WTC11 (cell line): ENCODE data around the gene OPCML. TPM values are rescaled to one million over a fixed set of nuclear protein-coding genes. Genes with fewer than 3 reads are reported as not detected.
"Not testable (repeated sequence)": the region's sequence is repeated elsewhere in the genome, so short reads cannot be mapped to it uniquely, and the experiment has no call there.

Source experiments
- ATAC-seq: fragments of 200-7000 bp; cut with Tn5 transposase; 2 replicates; pipeline ENCODE4 v1.10.0; 2021; ENCODE audit warnings: mild to moderate bottlenecking, moderate library complexity
- CTCF ChIA-PET: fragments of 300-600 bp; sonication (Branson Sonifier 250); formaldehyde crosslinking; loops from one replicate; lab custom pipeline; 2021; ENCODE audit warnings: antibody characterized with exemption; lab: Charles Lee
- POLR2A ChIA-PET: fragments of 350-600 bp; sonication (Branson Sonifier 250); formaldehyde crosslinking; loops from one replicate; lab custom pipeline; 2021; ENCODE audit warnings: antibody characterized with exemption; lab: Charles Lee
- DNase-seq: peaks from one replicate; pipeline ENCODE4 v3.0.0; 2021; ENCODE audit warnings: low spot score
- H3K27ac Mint-ChIP-seq: 2 replicates; pipeline ENCODE4 v1.8.0; 2021; ENCODE audit warnings: mixed read lengths
- H3K27me3 Mint-ChIP-seq: 2 replicates; pipeline ENCODE4 v1.8.0; 2021; ENCODE audit warnings: low read depth, mild to moderate bottlenecking, moderate library complexity, mixed read lengths
- H3K36me3 Mint-ChIP-seq: 2 replicates; pipeline ENCODE4 v1.8.0; 2021; ENCODE audit warnings: mixed read lengths
- H3K4me1 Mint-ChIP-seq: 2 replicates; pipeline ENCODE4 v1.8.0; 2022; ENCODE audit warnings: mixed read lengths
- H3K4me3 Mint-ChIP-seq: 2 replicates; pipeline ENCODE4 v1.8.0; 2021; ENCODE audit warnings: mild to moderate bottlenecking, moderate library complexity, mixed read lengths
- H3K9me3 Mint-ChIP-seq: 2 replicates; pipeline ENCODE4 v1.8.0; 2021; ENCODE audit warnings: mixed read lengths
- CREM ChIP-seq: sonication (generic); formaldehyde crosslinking; IDR thresholded peaks from 2 replicates; pipeline ENCODE4 v1.8.1; 2022; ENCODE audit warnings: mild to moderate bottlenecking, missing genetic modification reagents, moderate library complexity
- ELF4 ChIP-seq: sonication (generic); formaldehyde crosslinking; IDR thresholded peaks from 2 replicates; pipeline ENCODE4 v1.8.1; 2022; ENCODE audit warnings: low read depth, mild to moderate bottlenecking, moderate library complexity, missing genetic modification reagents
- NR3C1 ChIP-seq: sonication (generic); formaldehyde crosslinking; conservative IDR thresholded peaks from 2 replicates; pipeline ENCODE4 v1.8.1; 2023; ENCODE audit warnings: low read depth, mild to moderate bottlenecking, missing genetic modification reagents
- TCF7 ChIP-seq: sonication (generic); formaldehyde crosslinking; IDR thresholded peaks from 2 replicates; pipeline ENCODE4 v1.8.0; 2022; ENCODE audit warnings: mild to moderate bottlenecking, low read depth, missing genetic modification reagents, moderate library complexity
- USF1 ChIP-seq: sonication (generic); formaldehyde crosslinking; IDR thresholded peaks from 2 replicates; pipeline ENCODE4 v1.8.0; 2022; ENCODE audit warnings: mild to moderate bottlenecking, missing genetic modification reagents
- ZNF532 ChIP-seq: fragments of 250-450 bp; sonication (Bioruptor Pico); IDR thresholded peaks from 2 replicates; pipeline ENCODE4 v1.9.0; 2021; ENCODE audit warnings: mild to moderate bottlenecking, borderline replicate concordance
- ZSCAN18 ChIP-seq: fragments of 250-450 bp; sonication (Bioruptor Pico); IDR thresholded peaks from 2 replicates; pipeline ENCODE4 v2.1.2; 2022; ENCODE audit warnings: mild to moderate bottlenecking, moderate library complexity
- total RNA-seq: library from RNA; stranded (reverse); gene quantifications from 3 replicates; pipeline ENCODE4 v1.2.3, GENCODE V29; 2021
- TF ChIP-seq, protein P1 (sequence below): sonication (generic); formaldehyde crosslinking; IDR thresholded peaks from 2 replicates; pipeline ENCODE4 v1.8.1; 2023; ENCODE audit warnings: mild to moderate bottlenecking, missing genetic modification reagents, borderline replicate concordance
- TF ChIP-seq, protein P2 (sequence below): sonication (generic); formaldehyde crosslinking; IDR thresholded peaks from 2 replicates; pipeline ENCODE4 v1.8.0; 2023; ENCODE audit warnings: missing genetic modification reagents
- TF ChIP-seq, protein P3 (sequence below): fragments of 250-450 bp; sonication (Bioruptor Pico); IDR thresholded peaks from 2 replicates; pipeline ENCODE4 v1.8.0; 2021; ENCODE audit warnings: mild to moderate bottlenecking

OPCML gene
- total RNA-seq, 1 experiment from 2014 or later = 1.5 TPM

- TF ChIP-seq, protein P1, sequence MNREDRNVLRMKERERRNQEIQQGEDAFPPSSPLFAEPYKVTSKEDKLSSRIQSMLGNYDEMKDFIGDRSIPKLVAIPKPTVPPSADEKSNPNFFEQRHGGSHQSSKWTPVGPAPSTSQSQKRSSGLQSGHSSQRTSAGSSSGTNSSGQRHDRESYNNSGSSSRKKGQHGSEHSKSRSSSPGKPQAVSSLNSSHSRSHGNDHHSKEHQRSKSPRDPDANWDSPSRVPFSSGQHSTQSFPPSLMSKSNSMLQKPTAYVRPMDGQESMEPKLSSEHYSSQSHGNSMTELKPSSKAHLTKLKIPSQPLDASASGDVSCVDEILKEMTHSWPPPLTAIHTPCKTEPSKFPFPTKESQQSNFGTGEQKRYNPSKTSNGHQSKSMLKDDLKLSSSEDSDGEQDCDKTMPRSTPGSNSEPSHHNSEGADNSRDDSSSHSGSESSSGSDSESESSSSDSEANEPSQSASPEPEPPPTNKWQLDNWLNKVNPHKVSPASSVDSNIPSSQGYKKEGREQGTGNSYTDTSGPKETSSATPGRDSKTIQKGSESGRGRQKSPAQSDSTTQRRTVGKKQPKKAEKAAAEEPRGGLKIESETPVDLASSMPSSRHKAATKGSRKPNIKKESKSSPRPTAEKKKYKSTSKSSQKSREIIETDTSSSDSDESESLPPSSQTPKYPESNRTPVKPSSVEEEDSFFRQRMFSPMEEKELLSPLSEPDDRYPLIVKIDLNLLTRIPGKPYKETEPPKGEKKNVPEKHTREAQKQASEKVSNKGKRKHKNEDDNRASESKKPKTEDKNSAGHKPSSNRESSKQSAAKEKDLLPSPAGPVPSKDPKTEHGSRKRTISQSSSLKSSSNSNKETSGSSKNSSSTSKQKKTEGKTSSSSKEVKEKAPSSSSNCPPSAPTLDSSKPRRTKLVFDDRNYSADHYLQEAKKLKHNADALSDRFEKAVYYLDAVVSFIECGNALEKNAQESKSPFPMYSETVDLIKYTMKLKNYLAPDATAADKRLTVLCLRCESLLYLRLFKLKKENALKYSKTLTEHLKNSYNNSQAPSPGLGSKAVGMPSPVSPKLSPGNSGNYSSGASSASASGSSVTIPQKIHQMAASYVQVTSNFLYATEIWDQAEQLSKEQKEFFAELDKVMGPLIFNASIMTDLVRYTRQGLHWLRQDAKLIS (CRISPR knock-in tag) = no peak
- TF ChIP-seq ZNF532 (CRISPR knock-in tag) (no peak), ELF4 (CRISPR knock-in tag) (no peak), NR3C1 (CRISPR knock-in tag) (no peak), USF1 (CRISPR knock-in tag) (no peak), ZSCAN18 (CRISPR knock-in tag) (no peak), CREM (no peak), TCF7 (CRISPR knock-in tag) (no peak)
- TF ChIP-seq, protein P2, sequence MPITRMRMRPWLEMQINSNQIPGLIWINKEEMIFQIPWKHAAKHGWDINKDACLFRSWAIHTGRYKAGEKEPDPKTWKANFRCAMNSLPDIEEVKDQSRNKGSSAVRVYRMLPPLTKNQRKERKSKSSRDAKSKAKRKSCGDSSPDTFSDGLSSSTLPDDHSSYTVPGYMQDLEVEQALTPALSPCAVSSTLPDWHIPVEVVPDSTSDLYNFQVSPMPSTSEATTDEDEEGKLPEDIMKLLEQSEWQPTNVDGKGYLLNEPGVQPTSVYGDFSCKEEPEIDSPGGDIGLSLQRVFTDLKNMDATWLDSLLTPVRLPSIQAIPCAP (CRISPR knock-in tag) = no peak
- TF ChIP-seq, protein P3, sequence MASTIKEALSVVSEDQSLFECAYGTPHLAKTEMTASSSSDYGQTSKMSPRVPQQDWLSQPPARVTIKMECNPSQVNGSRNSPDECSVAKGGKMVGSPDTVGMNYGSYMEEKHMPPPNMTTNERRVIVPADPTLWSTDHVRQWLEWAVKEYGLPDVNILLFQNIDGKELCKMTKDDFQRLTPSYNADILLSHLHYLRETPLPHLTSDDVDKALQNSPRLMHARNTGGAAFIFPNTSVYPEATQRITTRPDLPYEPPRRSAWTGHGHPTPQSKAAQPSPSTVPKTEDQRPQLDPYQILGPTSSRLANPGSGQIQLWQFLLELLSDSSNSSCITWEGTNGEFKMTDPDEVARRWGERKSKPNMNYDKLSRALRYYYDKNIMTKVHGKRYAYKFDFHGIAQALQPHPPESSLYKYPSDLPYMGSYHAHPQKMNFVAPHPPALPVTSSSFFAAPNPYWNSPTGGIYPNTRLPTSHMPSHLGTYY = no peak
Measured at GRCh38 chr11:132373405-132374143, 1158.7 kb downstream of the OPCML start (continued).

- CTCF ChIA-PET, H3K36me3 Mint-ChIP-seq, H3K27ac Mint-ChIP-seq, H3K4me1 Mint-ChIP-seq, H3K27me3 Mint-ChIP-seq, POLR2A ChIA-PET, ATAC-seq, H3K9me3 Mint-ChIP-seq, DNase-seq, H3K4me3 Mint-ChIP-seq: not testable (repeated sequence)
Measured at GRCh38 chr11:132370114-132370513, 1162.2 kb downstream of the OPCML start.
